GM12875 (cell line): ENCODE results near the gene USB1.

Experiments
- H3K4me3 ChIP-seq: one replicate; pipeline ENCODE4 v1.5.1; 2011; ENCODE audit warnings: low read depth, low read length, control low read depth
- CTCF ChIP-seq: IDR thresholded peaks from 2 replicates; pipeline ENCODE4 v1.5.1; 2011; ENCODE audit warnings: low read depth, mild to moderate bottlenecking, control low read depth, inconsistent platforms, low read length, moderate library complexity, borderline replicate concordance; ENCODE audit not compliant: insufficient read depth

Gene USB1

GRCh38 chr16:58029410-58029809, 28.2 kb downstream of the USB1 start:
- H3K4me3 ChIP-seq, result no peak overlapping the region
- TF ChIP-seq CTCF, result no peak

- no peak for TF ChIP-seq CTCF
- no peak overlapping the region for H3K4me3 ChIP-seq
Measured at GRCh38 chr16:58030136-58030840, 29.1 kb downstream of the USB1 start.

GRCh38 chr16:58031016-58031800, 30.0 kb downstream of the USB1 start:
- TF ChIP-seq CTCF, result no peak
- no peak overlapping the region for H3K4me3 ChIP-seq

GRCh38 chr16:58032710-58033293, 31.6 kb downstream of the USB1 start:
- no peak overlapping the region for H3K4me3 ChIP-seq

GRCh38 chr16:58034128-58034685, 33.0 kb downstream of the USB1 start:
- no peak overlapping the region for H3K4me3 ChIP-seq
- no peak for TF ChIP-seq CTCF

More at GRCh38 chr16:58032710-58033293, 31.6 kb downstream of the USB1 start:
- no peak for TF ChIP-seq CTCF

- H3K4me3 ChIP-seq, result no peak overlapping the region
- TF ChIP-seq CTCF, result no peak
Measured at GRCh38 chr16:58034774-58035173, 33.6 kb downstream of the USB1 start.
